ENCODE measurements around the gene TGFA. TPM values are rescaled to one million over a fixed set of nuclear protein-coding genes. Genes with fewer than 3 reads are reported as not detected.

The TGFA gene
- total RNA-seq, 1 experiment from 2014 or later = 27.7 TPM

DNA sequence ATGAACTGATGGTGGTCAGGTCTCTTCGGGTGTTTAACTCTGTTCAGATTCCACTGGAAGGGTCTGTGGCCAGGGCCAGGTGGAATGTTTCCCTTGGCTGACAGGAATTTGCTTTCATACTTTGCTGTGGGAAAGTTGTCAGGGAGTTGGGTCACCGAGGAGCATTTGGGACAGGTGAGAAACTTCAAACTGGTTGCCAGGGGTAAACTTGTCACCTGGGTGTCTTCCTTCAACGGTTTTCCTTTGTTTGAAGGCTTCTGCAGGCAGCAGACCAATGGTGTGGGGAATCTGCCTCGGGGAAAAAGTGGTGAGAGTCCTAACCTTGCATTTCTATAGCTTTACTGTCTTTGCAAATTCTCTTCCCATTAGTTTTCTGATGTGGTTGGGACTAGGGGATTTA, 92.2 kb downstream of the TGFA start:
- CTCF ChIA-PET = no interaction called here
- BruUV-seq (replicated peaks) = no TSS peak
- POLR2A ChIA-PET (ENCODE audit: unreplicated experiment) = no interaction called here

DNA sequence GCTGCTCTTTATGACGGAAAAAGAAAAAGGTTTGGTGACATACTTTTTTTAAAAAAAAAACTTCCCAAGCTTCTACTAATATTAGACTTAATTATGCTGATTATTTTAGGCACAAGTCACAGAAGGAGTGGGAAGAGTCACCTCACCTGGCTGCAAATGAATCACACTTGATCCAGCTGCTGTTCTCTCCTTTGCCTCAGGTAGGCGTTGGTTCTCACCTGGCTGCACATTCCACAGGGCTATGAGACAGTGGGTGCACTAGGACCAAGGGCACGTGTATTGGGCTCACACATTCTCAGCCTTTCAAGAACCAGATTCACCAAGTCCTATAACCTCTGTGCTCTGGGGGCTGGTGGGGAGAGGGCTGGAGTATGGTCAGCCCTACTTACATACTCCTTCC, 93.3 kb downstream of the TGFA start:
- intact Hi-C loops (cut with micrococcal nuclease; ENCODE audit: unreplicated experiment) = no loop called here
- no peaks in the 10 kb centered on the region for H3K9me2 ChIP-seq (ENCODE audit: insufficient read depth)
- ChIA-PET POLR2A (ENCODE audit: unreplicated experiment) (interaction anchor here (0.5 kb wide), 1 partner anchor 49 kb away, joined by 4 read pairs; no protein-coding TSS in a partner anchor), CTCF (interaction anchor here (0.6 kb wide), 1 partner anchor 89 kb away, joined by 3 read pairs; no protein-coding TSS in a partner anchor)
- no peak overlapping the region for H3K27ac ChIP-seq
- no peak overlapping the region for H3K4me2 ChIP-seq
- H3K36me3 ChIP-seq (ENCODE audit: low read depth) = peaks cover 17% of the 10 kb centered on the region; the same call in 1 of the 2 replicates
- H3K4me3 ChIP-seq = no peak overlapping the region
- H3K9me3 ChIP-seq (ENCODE audit: insufficient read depth, low read depth) = no peaks in the 10 kb centered on the region
- no peaks in the 10 kb centered on the region for H4K20me1 ChIP-seq (ENCODE audit: insufficient read depth)
- no TSS peak for BruUV-seq (replicated peaks)
- H3K27me3 ChIP-seq (ENCODE audit: insufficient read depth, low read depth) = no peaks in the 10 kb centered on the region
- H3F3A ChIP-seq (ENCODE audit: insufficient read depth, low read depth) = no peaks in the 10 kb centered on the region
- no peaks in the 10 kb centered on the region for H3K79me2 ChIP-seq (ENCODE audit: low read depth)
- TF ChIP-seq, protein P1, sequence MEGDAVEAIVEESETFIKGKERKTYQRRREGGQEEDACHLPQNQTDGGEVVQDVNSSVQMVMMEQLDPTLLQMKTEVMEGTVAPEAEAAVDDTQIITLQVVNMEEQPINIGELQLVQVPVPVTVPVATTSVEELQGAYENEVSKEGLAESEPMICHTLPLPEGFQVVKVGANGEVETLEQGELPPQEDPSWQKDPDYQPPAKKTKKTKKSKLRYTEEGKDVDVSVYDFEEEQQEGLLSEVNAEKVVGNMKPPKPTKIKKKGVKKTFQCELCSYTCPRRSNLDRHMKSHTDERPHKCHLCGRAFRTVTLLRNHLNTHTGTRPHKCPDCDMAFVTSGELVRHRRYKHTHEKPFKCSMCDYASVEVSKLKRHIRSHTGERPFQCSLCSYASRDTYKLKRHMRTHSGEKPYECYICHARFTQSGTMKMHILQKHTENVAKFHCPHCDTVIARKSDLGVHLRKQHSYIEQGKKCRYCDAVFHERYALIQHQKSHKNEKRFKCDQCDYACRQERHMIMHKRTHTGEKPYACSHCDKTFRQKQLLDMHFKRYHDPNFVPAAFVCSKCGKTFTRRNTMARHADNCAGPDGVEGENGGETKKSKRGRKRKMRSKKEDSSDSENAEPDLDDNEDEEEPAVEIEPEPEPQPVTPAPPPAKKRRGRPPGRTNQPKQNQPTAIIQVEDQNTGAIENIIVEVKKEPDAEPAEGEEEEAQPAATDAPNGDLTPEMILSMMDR (conservative IDR thresholded peaks at IDR 0.05) = peak; percentile 36; the same call in 1 of the 2 replicates
- TF ChIP-seq EZH2 (IDR thresholded peaks at IDR 0.05; ENCODE audit: low read depth) = no peak
- no peak for DNase-seq
- no peaks in the 10 kb centered on the region for H3K4me1 ChIP-seq (replicated peaks; ENCODE audit: insufficient read depth)
- no peak overlapping the region for H2AFZ ChIP-seq

More for the DNA sequence above, 92.2 kb downstream of the TGFA start:
- Histone ChIP-seq H3K79me2 (ENCODE audit: low read depth) (no peaks in the 10 kb centered on the region), H3K36me3 (ENCODE audit: low read depth) (peaks cover 17% of the 10 kb centered on the region; the same call in 1 of the 2 replicates), H3K9me2 (ENCODE audit: insufficient read depth) (no peaks in the 10 kb centered on the region), H3K4me1 (replicated peaks; ENCODE audit: insufficient read depth) (no peaks in the 10 kb centered on the region), H3K4me3 (no peak overlapping the region), H2AFZ (no peak overlapping the region), H3K27me3 (ENCODE audit: insufficient read depth, low read depth) (no peaks in the 10 kb centered on the region), H3K4me2 (no peak overlapping the region), H3F3A (ENCODE audit: insufficient read depth, low read depth) (no peaks in the 10 kb centered on the region), H4K20me1 (ENCODE audit: insufficient read depth) (no peaks in the 10 kb centered on the region), H3K9me3 (ENCODE audit: insufficient read depth, low read depth) (no peaks in the 10 kb centered on the region), H3K27ac (no peak overlapping the region)
- DNase-seq = no peak
- TF ChIP-seq, protein P1 (conservative IDR thresholded peaks at IDR 0.05) = no peak
- no peak for TF ChIP-seq EZH2 (IDR thresholded peaks at IDR 0.05; ENCODE audit: low read depth)
- intact Hi-C loops (cut with micrococcal nuclease; ENCODE audit: unreplicated experiment) = no loop called here

DNA sequence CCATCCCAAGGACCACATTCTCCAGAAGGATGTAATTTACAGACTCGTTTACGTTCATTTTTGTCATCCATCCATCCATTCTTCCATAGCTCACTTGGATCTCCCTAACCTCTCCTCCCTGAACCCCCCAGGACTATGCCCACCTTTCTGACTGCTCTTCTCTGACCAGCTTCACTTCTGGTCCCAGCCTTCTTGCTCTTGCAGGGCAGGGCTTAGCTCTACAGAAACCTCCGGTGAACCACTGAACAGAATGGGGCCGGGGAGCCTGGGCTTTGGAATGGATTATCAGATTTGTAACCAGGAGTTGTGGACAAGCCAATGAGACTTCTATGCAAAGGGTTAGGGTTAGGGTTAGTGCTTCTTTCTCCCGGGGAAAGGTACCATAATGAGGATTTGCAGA, 95.0 kb downstream of the TGFA start:
- POLR2A ChIA-PET (ENCODE audit: unreplicated experiment) = no interaction called here
- no peak for DNase-seq
- H4K20me1 ChIP-seq (ENCODE audit: insufficient read depth) = no peaks in the 10 kb centered on the region
- no peaks in the 10 kb centered on the region for H3K9me3 ChIP-seq (ENCODE audit: insufficient read depth, low read depth)
- H3K4me3 ChIP-seq = no peak overlapping the region
- no peaks in the 10 kb centered on the region for H3K79me2 ChIP-seq (ENCODE audit: low read depth)
- BruUV-seq (replicated peaks) = no TSS peak
- no peaks in the 10 kb centered on the region for H3K9me2 ChIP-seq (ENCODE audit: insufficient read depth)
- no peak for TF ChIP-seq EZH2 (IDR thresholded peaks at IDR 0.05; ENCODE audit: low read depth)
- TF ChIP-seq, protein P1 (conservative IDR thresholded peaks at IDR 0.05) = no peak
- 0 out of 2 replicates have a peak, but pooled peaks cover 10% of the 10 kb centered on the region for H3K36me3 ChIP-seq (ENCODE audit: low read depth)
- no peak overlapping the region for H2AFZ ChIP-seq
- no peak overlapping the region for H3K27ac ChIP-seq
- H3F3A ChIP-seq (ENCODE audit: insufficient read depth, low read depth) = no peaks in the 10 kb centered on the region
- no peak overlapping the region for H3K4me2 ChIP-seq
- CTCF ChIA-PET = no interaction called here
- no peaks in the 10 kb centered on the region for H3K4me1 ChIP-seq (replicated peaks; ENCODE audit: insufficient read depth)
- H3K27me3 ChIP-seq (ENCODE audit: insufficient read depth, low read depth) = no peaks in the 10 kb centered on the region
- intact Hi-C loops (cut with micrococcal nuclease; ENCODE audit: unreplicated experiment) = no loop called here
